Calu3 (cell line): ENCODE results near the gene BPTF. TPM values are rescaled to one million over a fixed set of nuclear protein-coding genes. Genes with fewer than 3 reads are reported as not detected.
A peak's percentile ranks its signal among the peaks of the same experiment; 100 is the strongest.

Source experiments
- BruUV-seq: library from RNA; stranded (reverse); fragments of 400-500 nt; replicated peaks from 2 replicates; lab custom pipeline; 2021; lab: Mats Ljungman, UMichigan
- CTCF ChIA-PET: fragments of 300-600 bp; sonication (Branson Sonifier 250); formaldehyde crosslinking; loops from one replicate; lab custom pipeline; 2022; ENCODE audit warnings: antibody characterized with exemption; lab: Charles Lee
- DNase-seq: peaks from one replicate; pipeline ENCODE4 v3.0.0; 2022
- H3K27ac Mint-ChIP-seq: one replicate; pipeline ENCODE4 v1.8.0; 2022; ENCODE audit warnings: mixed read lengths; ENCODE audit not compliant: unreplicated experiment
- H3K27me3 Mint-ChIP-seq: one replicate; pipeline ENCODE4 v1.8.0; 2022; ENCODE audit warnings: mixed read lengths; ENCODE audit not compliant: unreplicated experiment
- H3K36me3 Mint-ChIP-seq: one replicate; pipeline ENCODE4 v1.8.0; 2022; ENCODE audit warnings: mild to moderate bottlenecking, moderate library complexity, mixed read lengths; ENCODE audit not compliant: insufficient read depth, unreplicated experiment
- H3K4me1 Mint-ChIP-seq: one replicate; pipeline ENCODE4 v1.8.0; 2022; ENCODE audit warnings: mild to moderate bottlenecking, low read depth, mixed read lengths; ENCODE audit not compliant: unreplicated experiment
- H3K4me3 Mint-ChIP-seq: one replicate; pipeline ENCODE4 v1.8.0; 2022; ENCODE audit warnings: mild to moderate bottlenecking, low read depth, moderate library complexity, mixed read lengths; ENCODE audit not compliant: unreplicated experiment
- H3K9me3 Mint-ChIP-seq: one replicate; pipeline ENCODE4 v1.8.0; 2022; ENCODE audit warnings: low read depth, mixed read lengths; ENCODE audit not compliant: unreplicated experiment
- CTCF ChIP-seq: fragments of 200-600 bp; IDR thresholded peaks from one replicate; pipeline ENCODE4 v1.8.0; 2022; ENCODE audit warnings: antibody characterized with exemption; ENCODE audit not compliant: unreplicated experiment
- intact Hi-C: fragments of 100-400 bp; cut with micrococcal nuclease; formaldehyde crosslinking; loops from one replicate; pipeline ENCODE4 v1.10.0; 2022; ENCODE audit not compliant: unreplicated experiment
- total RNA-seq: library from RNA; stranded (reverse); gene quantifications from 2 replicates; pipeline ENCODE4 v1.2.3, GENCODE V29; 2022

BPTF gene
- total RNA-seq, 1 experiment from 2014 or later, result 66.8 TPM

GRCh38 chr17:67990909-67991308, 165.6 kb downstream of the BPTF start:
- Mint-ChIP-seq H3K4me3 (no peak overlapping the region), H3K9me3 (no peaks in the 10 kb centered on the region), H3K36me3 (peaks cover 33% of the 10 kb centered on the region), H3K27me3 (no peaks in the 10 kb centered on the region), H3K4me1 (peaks cover 20% of the 10 kb centered on the region), H3K27ac (no peak overlapping the region)
- intact Hi-C loops, result no loop called here
- no peak for TF ChIP-seq CTCF
- BruUV-seq, result no TSS peak
- CTCF ChIA-PET, result no interaction called here
- no peak for DNase-seq

GRCh38 chr17:67992548-67993152, 167.3 kb downstream of the BPTF start:
- Mint-ChIP-seq H3K27me3 (no peaks in the 10 kb centered on the region), H3K4me1 (peaks cover 21% of the 10 kb centered on the region), H3K4me3 (peak overlapping the region; percentile 87), H3K36me3 (peaks cover 41% of the 10 kb centered on the region), H3K27ac (peak overlapping the region; percentile 88), H3K9me3 (no peaks in the 10 kb centered on the region)
- TF ChIP-seq CTCF, result no peak
- CTCF ChIA-PET, result no interaction called here
- BruUV-seq, result no TSS peak
- no peak for DNase-seq
- intact Hi-C loops, result no loop called here

- Mint-ChIP-seq H3K27ac (peak overlapping the region; percentile 88), H3K36me3 (peaks cover 41% of the 10 kb centered on the region), H3K9me3 (no peaks in the 10 kb centered on the region), H3K4me3 (peak overlapping the region; percentile 87), H3K27me3 (no peaks in the 10 kb centered on the region), H3K4me1 (peaks cover 21% of the 10 kb centered on the region)
- CTCF ChIA-PET, result no interaction called here
- peak; percentile 89 for DNase-seq
- no TSS peak for BruUV-seq
- intact Hi-C loops, result no loop called here
- TF ChIP-seq CTCF, result no peak
These were observed 168.1 kb downstream of the BPTF start for GRCh38 chr17:67993153-67993997.

- Mint-ChIP-seq H3K4me1 (peaks cover 21% of the 10 kb centered on the region), H3K9me3 (no peaks in the 10 kb centered on the region), H3K27ac (peak overlapping the region; percentile 69), H3K36me3 (peaks cover 41% of the 10 kb centered on the region), H3K4me3 (peak overlapping the region; percentile 87), H3K27me3 (no peaks in the 10 kb centered on the region)
- CTCF ChIA-PET, result no interaction called here
- intact Hi-C loops, result loop anchor here (2.0 kb wide), 1 partner anchor 25 kb away; no protein-coding TSS in a partner anchor
- no TSS peak for BruUV-seq
- no peak for TF ChIP-seq CTCF
- no peak for DNase-seq
These were observed 168.7 kb downstream of the BPTF start for GRCh38 chr17:67993998-67994361.
